Calu3 (cell line): ENCODE results near the gene LSP1. TPM values are rescaled to one million over a fixed set of nuclear protein-coding genes. Genes with fewer than 3 reads are reported as not detected.

Experiments used
- BruUV-seq: library from RNA; stranded (reverse); fragments of 400-500 nt; replicated peaks from 2 replicates; lab custom pipeline; 2021; lab: Mats Ljungman, UMichigan
- CTCF ChIA-PET: fragments of 300-600 bp; sonication (Branson Sonifier 250); formaldehyde crosslinking; loops from one replicate; lab custom pipeline; 2022; ENCODE audit warnings: antibody characterized with exemption; lab: Charles Lee
- DNase-seq: peaks from one replicate; pipeline ENCODE4 v3.0.0; 2022
- H3K27ac Mint-ChIP-seq: one replicate; pipeline ENCODE4 v1.8.0; 2022; ENCODE audit warnings: mixed read lengths; ENCODE audit not compliant: unreplicated experiment
- H3K27me3 Mint-ChIP-seq: one replicate; pipeline ENCODE4 v1.8.0; 2022; ENCODE audit warnings: mixed read lengths; ENCODE audit not compliant: unreplicated experiment
- H3K36me3 Mint-ChIP-seq: one replicate; pipeline ENCODE4 v1.8.0; 2022; ENCODE audit warnings: mild to moderate bottlenecking, moderate library complexity, mixed read lengths; ENCODE audit not compliant: insufficient read depth, unreplicated experiment
- H3K4me1 Mint-ChIP-seq: one replicate; pipeline ENCODE4 v1.8.0; 2022; ENCODE audit warnings: mild to moderate bottlenecking, low read depth, mixed read lengths; ENCODE audit not compliant: unreplicated experiment
- H3K4me3 Mint-ChIP-seq: one replicate; pipeline ENCODE4 v1.8.0; 2022; ENCODE audit warnings: mild to moderate bottlenecking, low read depth, moderate library complexity, mixed read lengths; ENCODE audit not compliant: unreplicated experiment
- H3K9me3 Mint-ChIP-seq: one replicate; pipeline ENCODE4 v1.8.0; 2022; ENCODE audit warnings: low read depth, mixed read lengths; ENCODE audit not compliant: unreplicated experiment
- intact Hi-C: fragments of 100-400 bp; cut with micrococcal nuclease; formaldehyde crosslinking; loops from one replicate; pipeline ENCODE4 v1.10.0; 2022; ENCODE audit not compliant: unreplicated experiment
- total RNA-seq: library from RNA; stranded (reverse); gene quantifications from 2 replicates; pipeline ENCODE4 v1.2.3, GENCODE V29; 2022
- TF ChIP-seq, protein P1 (sequence below): fragments of 200-600 bp; IDR thresholded peaks from one replicate; pipeline ENCODE4 v1.8.0; 2022; ENCODE audit warnings: antibody characterized with exemption; ENCODE audit not compliant: unreplicated experiment

LSP1 gene
- total RNA-seq, 1 experiment from 2014 or later = not detected

DNA sequence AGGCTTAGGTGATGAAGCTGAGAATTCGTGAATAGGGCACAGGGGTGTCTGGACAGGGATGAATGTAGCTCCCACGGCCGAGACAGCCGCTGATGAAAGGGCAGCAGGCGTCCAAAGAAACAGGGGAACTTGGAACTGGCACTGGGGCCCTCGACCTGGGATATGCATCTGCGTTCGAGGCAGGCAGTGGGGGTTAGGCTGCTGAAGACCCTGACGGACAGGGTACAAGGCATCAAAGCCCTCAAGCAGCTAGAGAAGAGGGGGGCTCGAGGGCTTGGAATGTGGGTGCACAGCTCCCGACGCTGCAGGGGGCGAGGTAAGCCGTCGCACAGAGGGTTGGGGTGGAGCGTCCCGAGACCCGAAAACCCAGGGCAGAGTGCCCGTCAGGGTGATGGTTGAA, 25.0 kb upstream of the LSP1 start:
- peak overlapping the region; percentile 47 for H3K4me3 Mint-ChIP-seq

DNA sequence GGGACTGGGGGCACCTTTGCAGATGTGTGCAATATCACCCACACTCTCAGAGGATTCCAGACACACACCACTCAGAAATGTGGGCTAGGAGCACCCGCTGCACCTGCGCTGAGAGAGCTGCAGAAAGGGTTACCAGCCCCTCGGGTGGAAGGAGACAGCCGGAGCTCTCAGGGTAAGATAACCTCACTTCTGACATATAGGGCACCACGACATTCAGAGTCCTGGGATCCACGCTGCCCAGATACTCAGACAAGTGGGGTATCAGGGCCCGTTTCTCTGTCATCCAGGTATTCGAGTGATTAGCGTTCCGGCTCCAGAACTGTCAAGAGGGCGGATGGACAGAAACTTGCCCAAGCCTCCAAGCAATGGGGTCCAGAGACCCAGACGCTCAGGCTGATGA, 24.3 kb upstream of the LSP1 start:
- H3K27ac Mint-ChIP-seq = peak overlapping the region; percentile 93
- intact Hi-C loops = no loop called here

More for the DNA sequence above, 25.0 kb upstream of the LSP1 start:
- TF ChIP-seq, protein P1, sequence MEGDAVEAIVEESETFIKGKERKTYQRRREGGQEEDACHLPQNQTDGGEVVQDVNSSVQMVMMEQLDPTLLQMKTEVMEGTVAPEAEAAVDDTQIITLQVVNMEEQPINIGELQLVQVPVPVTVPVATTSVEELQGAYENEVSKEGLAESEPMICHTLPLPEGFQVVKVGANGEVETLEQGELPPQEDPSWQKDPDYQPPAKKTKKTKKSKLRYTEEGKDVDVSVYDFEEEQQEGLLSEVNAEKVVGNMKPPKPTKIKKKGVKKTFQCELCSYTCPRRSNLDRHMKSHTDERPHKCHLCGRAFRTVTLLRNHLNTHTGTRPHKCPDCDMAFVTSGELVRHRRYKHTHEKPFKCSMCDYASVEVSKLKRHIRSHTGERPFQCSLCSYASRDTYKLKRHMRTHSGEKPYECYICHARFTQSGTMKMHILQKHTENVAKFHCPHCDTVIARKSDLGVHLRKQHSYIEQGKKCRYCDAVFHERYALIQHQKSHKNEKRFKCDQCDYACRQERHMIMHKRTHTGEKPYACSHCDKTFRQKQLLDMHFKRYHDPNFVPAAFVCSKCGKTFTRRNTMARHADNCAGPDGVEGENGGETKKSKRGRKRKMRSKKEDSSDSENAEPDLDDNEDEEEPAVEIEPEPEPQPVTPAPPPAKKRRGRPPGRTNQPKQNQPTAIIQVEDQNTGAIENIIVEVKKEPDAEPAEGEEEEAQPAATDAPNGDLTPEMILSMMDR = no peak
- CTCF ChIA-PET = no interaction called here
- Mint-ChIP-seq H3K9me3 (no peaks in the 10 kb centered on the region), H3K36me3 (peaks cover 38% of the 10 kb centered on the region), H3K27me3 (no peaks in the 10 kb centered on the region), H3K27ac (peak overlapping the region; percentile 93), H3K4me1 (peaks cover 58% of the 10 kb centered on the region)
- intact Hi-C loops = no loop called here
- no TSS peak for BruUV-seq
- no peak for DNase-seq

DNA sequence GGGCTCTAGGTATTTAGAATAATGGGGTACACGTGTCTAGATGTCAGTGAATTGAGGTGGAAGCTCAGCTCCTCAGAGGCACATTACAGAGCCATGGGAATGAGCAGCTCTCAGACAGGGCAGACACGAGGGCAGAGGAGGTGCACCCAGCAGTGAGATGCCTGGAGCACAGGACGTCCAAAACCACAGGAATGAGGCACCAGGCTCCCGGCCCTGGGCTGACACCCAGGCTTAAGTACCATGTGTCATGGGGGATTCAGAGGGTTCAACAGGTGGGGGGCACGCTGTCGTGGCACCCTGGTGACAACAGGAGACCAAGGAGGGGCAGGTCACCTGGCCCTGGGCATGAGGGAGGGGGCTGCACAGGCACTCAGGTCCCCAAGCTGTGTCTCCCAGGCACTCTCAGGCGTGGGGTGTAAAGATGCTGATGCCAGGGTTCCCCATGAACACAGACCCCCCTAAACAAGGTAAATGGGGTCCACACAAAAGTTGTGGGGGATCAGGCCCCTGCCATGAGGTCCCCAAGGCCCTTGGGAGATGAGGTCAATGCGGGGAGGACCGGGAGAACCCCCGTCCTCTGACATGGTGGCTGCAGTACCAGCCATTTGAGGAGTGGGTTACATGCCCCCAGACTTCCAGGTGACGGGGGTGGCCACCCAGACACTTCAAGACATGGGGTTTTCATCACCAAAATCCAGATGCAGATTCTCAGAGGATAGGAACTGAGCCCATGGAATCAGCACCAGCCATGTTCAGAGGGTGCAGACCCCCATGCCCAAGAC, 23.7 kb upstream of the LSP1 start:
- BruUV-seq = no TSS peak
- Mint-ChIP-seq H3K27me3 (no peaks in the 10 kb centered on the region), H3K27ac (peak overlapping the region; percentile 77), H3K4me1 (peaks cover 71% of the 10 kb centered on the region), H3K4me3 (peak overlapping the region; percentile 36), H3K36me3 (peaks cover 40% of the 10 kb centered on the region), H3K9me3 (no peaks in the 10 kb centered on the region)
- CTCF ChIA-PET = interaction anchor here (1.0 to 5.7 kb wide), 6 partner anchors 67 to 283 kb away, joined by 3 to 117 read pairs (median 4); partner anchors contain the start of gene TNNT3
- intact Hi-C loops = no loop called here
- DNase-seq = peak; percentile 72
- TF ChIP-seq, protein P1 = no peak

More for the DNA sequence above, 24.3 kb upstream of the LSP1 start:
- Mint-ChIP-seq H3K36me3 (peaks cover 40% of the 10 kb centered on the region), H3K4me3 (no peak overlapping the region), H3K4me1 (peaks cover 64% of the 10 kb centered on the region), H3K9me3 (no peaks in the 10 kb centered on the region), H3K27me3 (no peaks in the 10 kb centered on the region)
- no peak for DNase-seq
- CTCF ChIA-PET = interaction anchor here (1.0 kb wide), 3 partner anchors 66 to 282 kb away, joined by 4 to 5 read pairs (median 4); no protein-coding TSS in a partner anchor
- no TSS peak for BruUV-seq
- TF ChIP-seq, protein P1 = no peak

DNA sequence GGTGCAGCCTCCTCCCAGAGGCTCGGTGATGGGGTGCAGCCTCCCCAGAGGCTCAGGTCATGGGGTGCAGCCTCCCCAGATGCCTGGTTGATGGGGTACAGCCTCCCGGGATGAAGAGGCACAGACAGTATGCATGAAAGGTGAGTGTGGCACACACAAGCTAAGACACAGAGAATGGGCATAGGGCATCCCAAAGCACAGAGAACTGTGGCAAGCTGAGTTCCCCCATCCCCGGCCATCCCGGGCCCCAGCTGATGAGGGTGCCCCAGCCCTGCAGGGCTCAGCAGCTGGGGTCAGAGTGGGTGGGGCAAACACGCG, 22.9 kb upstream of the LSP1 start:
- Mint-ChIP-seq H3K36me3 (peaks cover 43% of the 10 kb centered on the region), H3K27me3 (no peaks in the 10 kb centered on the region), H3K9me3 (no peaks in the 10 kb centered on the region), H3K27ac (no peak overlapping the region), H3K4me3 (no peak overlapping the region), H3K4me1 (peaks cover 77% of the 10 kb centered on the region)
- TF ChIP-seq, protein P1 = no peak
- BruUV-seq = no TSS peak
- intact Hi-C loops = loop anchor here (5.0 kb wide), 2 partner anchors 53 to 68 kb away; partner anchors contain the start of gene CTSD
- CTCF ChIA-PET = interaction anchor here (0.8 to 5.7 kb wide), 5 partner anchors 67 to 513 kb away, joined by 3 to 117 read pairs (median 4); partner anchors contain the start of gene TNNT3
- DNase-seq = no peak
